GM10266 (cell line): Measurements from ENCODE around the gene IFI27L2.

ENCODE experiments used
- DNase-seq: peaks from one replicate; pipeline ENCODE4 v3.0.0; 2012; ENCODE audit errors: extremely low spot score
- TF ChIP-seq, protein P1 (sequence below): IDR thresholded peaks from 2 replicates; pipeline ENCODE4 v1.5.1; 2012; ENCODE audit warnings: mild to moderate bottlenecking, low read depth; ENCODE audit not compliant: control insufficient read depth, insufficient read depth; ENCODE audit errors: missing control alignments

The IFI27L2 gene

DNA sequence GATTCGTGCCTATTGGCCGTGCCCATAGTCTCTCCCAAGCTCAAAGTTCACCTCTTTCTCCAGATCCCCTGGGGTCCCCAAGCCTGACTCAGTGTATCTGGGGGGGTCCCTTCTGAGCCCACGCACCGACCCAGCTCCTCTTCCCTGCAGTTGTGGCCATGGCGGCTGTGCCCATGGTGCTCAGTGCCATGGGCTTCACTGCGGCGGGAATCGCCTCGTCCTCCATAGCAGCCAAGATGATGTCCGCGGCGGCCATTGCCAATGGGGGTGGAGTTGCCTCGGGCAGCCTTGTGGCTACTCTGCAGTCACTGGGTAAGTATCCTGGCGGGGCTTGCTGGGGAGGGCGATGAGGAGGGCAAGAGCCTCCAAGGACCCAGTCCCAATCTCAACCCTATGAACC, 13.8 kb downstream of the IFI27L2 start:
- no peak for DNase-seq
- TF ChIP-seq, protein P1, sequence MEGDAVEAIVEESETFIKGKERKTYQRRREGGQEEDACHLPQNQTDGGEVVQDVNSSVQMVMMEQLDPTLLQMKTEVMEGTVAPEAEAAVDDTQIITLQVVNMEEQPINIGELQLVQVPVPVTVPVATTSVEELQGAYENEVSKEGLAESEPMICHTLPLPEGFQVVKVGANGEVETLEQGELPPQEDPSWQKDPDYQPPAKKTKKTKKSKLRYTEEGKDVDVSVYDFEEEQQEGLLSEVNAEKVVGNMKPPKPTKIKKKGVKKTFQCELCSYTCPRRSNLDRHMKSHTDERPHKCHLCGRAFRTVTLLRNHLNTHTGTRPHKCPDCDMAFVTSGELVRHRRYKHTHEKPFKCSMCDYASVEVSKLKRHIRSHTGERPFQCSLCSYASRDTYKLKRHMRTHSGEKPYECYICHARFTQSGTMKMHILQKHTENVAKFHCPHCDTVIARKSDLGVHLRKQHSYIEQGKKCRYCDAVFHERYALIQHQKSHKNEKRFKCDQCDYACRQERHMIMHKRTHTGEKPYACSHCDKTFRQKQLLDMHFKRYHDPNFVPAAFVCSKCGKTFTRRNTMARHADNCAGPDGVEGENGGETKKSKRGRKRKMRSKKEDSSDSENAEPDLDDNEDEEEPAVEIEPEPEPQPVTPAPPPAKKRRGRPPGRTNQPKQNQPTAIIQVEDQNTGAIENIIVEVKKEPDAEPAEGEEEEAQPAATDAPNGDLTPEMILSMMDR = no peak

DNA sequence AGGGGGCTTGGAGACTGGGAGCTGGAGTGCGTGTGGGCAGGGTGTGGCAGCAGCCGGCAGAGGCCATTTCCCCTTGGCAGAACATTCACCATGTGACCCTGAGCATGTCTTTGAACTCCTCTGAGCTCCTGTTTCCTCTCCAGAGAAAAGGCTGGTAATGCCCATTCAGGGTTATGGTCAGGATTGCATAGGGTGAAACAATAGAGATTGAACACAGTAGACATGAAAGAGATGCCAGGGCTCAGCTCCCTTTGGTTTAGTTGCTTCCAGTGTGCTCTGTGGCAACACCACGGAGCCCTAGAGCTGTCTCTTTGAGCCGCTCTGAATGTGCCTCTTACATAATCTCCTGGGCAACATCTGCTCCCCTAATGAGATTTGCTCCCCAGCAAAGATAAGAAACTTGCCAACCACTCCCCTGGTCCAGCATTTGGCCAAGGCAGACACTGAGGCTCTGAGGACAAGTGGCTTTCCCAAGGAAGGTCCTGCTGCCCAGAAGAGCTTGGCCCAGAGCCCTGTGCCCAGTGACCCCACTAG, 14.3 kb downstream of the IFI27L2 start:
- TF ChIP-seq, protein P1 = no peak
- DNase-seq = no peak

DNA sequence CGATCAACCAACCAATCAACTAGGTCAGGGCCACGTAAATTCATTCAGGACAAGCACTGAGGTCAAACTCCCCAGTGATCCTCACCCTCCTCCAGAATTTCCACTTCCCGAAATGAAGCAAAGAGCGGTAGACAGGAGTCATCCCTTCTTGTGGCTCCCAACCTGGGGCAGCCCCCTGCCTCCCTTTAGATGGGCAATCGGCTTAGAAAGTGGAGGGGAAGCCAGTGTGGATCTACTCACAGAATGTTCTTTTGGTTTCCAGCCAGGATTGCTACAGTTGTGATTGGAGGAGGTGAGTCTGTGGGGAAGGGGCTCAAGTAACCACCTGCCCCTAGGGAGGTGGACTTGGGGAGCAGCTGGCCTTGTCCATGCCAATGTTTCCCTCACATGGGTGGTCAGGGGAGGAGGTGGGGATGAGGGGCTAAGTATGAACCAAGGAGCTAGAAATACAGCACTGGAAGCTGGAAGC, 14.8 kb downstream of the IFI27L2 start:
- TF ChIP-seq, protein P1 = no peak
- no peak for DNase-seq

DNA sequence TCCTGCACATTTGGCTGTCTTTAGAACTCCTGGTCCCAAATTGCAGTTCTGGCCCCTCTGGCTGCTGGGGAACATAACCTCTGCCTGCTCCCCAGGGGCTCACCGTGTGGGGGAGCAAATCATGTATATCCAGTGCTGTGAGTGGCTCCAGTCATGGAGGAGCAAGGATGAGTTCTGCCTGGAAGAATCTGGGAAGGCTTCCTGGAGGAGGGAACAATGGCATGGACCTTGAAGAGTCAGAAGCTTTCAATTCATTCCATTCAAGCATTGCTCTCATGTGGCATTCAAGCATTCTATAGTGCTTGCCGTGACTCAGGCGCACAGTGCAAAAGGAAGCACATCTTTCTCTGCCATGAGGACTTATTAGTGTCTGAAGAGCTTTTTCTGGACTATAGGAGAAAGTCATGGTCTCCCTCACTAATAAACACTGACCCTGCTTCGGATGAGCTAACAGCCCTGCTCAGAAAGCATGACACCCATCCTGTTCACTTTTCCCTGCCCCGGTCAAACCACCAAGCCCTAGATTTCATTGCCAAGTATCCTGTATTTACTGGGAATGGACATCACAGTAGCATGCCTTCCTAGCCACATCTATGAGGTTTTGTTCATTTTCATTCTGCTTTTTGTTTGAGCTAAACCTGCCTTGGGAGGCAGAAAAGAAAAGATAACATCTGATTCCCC, 15.4 kb downstream of the IFI27L2 start:
- DNase-seq = no peak

DNA sequence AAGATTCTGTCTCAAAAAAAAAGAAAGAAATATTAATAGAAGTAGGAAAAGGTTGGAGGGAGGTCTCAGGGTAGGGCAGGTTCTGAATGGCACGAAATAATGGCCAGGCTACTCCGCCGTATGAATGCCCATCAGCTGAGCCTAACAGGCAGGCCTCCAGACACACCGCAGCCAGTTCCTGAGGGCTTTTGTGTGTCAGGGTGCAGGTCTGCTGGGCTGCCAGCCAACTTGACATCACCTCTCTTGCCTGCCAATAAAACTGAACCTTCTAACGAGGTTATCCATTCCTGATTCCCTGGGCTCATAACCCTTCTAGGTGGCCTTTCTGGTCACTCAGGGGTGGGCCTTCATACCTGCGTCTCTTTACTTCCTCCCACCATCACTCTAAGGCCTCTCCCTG, 15.9 kb downstream of the IFI27L2 start:
- TF ChIP-seq, protein P1 = no peak
- no peak for DNase-seq

More for the DNA sequence above, 15.4 kb downstream of the IFI27L2 start:
- TF ChIP-seq, protein P1 = no peak

DNA sequence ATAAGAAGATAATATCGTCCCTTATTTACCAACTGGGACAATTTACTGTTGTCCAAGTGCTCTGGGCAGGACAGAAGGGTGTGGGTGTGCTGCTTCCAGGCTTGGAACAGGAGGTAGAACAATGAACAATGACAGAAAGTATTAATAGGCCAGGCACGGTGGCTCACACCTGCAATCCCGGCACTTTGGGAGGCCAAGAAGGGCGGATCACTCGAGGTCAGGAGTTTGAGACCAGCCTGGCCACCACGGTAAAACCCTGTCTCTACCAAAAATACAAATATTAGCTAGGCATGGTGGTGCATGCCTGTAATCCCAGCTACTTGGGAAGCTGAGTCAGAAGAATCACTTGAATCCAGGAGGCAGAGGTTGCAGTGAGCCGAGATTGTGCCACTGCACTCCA, 16.3 kb downstream of the IFI27L2 start:
- TF ChIP-seq, protein P1 = no peak
- DNase-seq = no peak

DNA sequence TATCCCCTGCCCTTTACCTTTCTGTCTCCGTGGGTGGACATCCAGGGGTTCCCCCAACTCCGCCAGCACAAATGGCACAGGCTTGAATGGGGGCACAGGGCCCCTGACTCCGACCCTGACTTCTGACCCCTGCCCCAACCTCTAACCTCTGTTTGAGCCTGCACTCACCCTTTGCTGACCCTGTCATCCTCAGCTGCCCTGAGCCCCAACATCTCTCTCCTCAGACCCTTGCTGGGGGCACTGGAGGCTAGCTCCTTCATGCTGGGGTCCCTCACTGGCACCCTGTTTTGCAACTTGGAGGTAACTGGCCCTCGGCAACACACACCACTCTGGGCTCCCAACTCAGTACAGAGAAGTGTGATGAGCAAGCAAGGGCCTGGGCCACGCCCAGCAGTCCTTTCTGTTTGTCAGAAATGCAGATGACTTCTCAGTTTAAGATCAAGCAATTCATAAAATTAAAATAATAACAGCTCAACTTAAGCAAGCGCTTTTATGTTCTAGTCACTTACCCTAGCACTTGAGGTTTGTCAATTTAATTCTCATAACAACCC, 16.8 kb downstream of the IFI27L2 start:
- TF ChIP-seq, protein P1 = no peak
- no peak for DNase-seq
